ENCODE results near the gene CENPV. TPM values are rescaled to one million over a fixed set of nuclear protein-coding genes. Genes with fewer than 3 reads are reported as not detected.
A peak's percentile ranks its signal among the peaks of the same experiment; 100 is the strongest.

CENPV gene
- total RNA-seq, 4 donors from 2014 or later, result 2.1 to 4.9 (median 3.8) TPM

DNA sequence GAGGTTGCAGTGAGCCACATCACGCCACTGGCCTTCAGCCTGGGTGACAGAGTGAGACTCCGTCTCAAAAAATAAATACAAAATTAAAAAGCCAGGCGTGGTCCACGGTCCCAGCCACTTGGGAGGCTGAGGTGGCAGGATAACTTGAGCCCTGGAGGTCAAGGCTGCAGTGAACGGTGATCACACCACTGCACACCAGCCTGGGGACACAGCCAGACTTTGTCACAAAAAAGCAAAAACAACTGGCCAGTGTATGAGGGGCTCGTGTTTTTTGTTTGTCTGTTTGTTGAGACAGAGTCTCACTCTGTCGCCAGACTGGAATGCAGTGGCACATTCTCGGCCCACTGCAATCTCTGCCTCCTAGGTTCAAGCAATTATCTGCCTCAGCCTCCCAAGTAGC lies 26.4 kb upstream of the CENPV start:
- no peak for TF ChIP-seq POLR2A (IDR thresholded peaks at IDR 0.05)
- TF ChIP-seq, protein P1, sequence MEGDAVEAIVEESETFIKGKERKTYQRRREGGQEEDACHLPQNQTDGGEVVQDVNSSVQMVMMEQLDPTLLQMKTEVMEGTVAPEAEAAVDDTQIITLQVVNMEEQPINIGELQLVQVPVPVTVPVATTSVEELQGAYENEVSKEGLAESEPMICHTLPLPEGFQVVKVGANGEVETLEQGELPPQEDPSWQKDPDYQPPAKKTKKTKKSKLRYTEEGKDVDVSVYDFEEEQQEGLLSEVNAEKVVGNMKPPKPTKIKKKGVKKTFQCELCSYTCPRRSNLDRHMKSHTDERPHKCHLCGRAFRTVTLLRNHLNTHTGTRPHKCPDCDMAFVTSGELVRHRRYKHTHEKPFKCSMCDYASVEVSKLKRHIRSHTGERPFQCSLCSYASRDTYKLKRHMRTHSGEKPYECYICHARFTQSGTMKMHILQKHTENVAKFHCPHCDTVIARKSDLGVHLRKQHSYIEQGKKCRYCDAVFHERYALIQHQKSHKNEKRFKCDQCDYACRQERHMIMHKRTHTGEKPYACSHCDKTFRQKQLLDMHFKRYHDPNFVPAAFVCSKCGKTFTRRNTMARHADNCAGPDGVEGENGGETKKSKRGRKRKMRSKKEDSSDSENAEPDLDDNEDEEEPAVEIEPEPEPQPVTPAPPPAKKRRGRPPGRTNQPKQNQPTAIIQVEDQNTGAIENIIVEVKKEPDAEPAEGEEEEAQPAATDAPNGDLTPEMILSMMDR (IDR thresholded peaks at IDR 0.05), result no peak
- 80 to 86% methylated on average over 8 of the region's 8 CpGs for WGBS, 2 donors
- H3K4me3 ChIP-seq (ENCODE audit: low read depth, poor library complexity, severe bottlenecking), result no peak overlapping the region
- DNase-seq (ENCODE audit: low spot score in 2 of 2), result no peak
- intact Hi-C loops (cut with DNase I; ENCODE audit: low total_unique reads), result no loop called here

DNA sequence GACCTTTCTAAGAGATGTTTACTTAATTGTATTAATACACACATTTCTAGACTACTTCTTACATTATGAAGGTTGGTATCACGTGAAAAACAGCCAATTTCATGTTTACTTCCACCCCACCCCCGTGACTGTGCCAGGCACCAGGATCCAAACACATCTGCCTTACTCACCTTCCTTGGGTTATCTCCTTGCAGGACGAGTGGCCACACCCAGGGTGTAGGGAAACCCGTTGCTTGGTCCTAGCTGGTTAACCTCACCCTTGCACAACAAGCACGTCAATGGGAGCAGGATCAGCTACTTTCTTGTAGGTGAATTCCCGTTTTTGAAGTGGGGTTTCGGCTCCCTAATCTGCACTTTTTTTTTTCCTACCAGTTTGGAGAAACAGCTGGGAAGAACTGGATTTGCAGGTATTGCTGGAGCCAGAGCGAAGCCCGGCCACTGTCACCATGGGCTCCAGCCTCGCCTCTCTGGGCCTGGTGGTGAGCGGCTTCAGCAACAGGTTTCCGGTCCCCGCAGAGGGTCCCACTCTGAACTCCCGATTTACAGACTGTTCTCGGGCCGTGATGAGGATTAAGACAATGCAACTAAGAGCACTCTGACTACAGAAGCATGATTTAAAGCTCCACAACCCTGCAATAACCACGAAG lies 25.5 kb upstream of the CENPV start:
- intact Hi-C loops (cut with DNase I; ENCODE audit: low total_unique reads), result no loop called here
- H3K4me3 ChIP-seq (ENCODE audit: low read depth, poor library complexity, severe bottlenecking), result no peak overlapping the region
- DNase-seq (ENCODE audit: low spot score in 2 of 2), result peak in 1 of 2 donors; percentile 76
- WGBS, 2 donors, result 43 to 56% methylated on average over 17 of the region's 17 CpGs
- TF ChIP-seq, protein P1 (IDR thresholded peaks at IDR 0.05), result no peak
- no peak for TF ChIP-seq POLR2A (IDR thresholded peaks at IDR 0.05)

DNA sequence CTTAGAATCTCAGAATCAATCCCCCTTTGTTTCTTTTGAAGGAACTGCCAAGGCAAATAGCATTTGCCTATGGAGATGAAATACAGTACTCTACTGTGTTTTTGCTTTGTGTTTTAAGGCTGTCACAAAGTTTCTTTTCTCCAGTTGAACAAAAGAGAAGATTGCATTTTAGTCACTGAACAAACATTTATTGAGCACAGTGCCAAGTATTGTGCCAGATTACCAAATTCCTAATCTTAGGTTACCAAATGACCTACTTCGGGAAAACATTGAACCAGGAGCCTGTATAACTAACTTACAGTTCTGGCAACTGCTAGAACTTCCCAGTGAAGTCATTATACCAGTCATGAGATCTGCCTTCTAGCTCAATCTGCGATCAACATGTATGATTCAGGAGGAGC lies 24.7 kb upstream of the CENPV start:
- intact Hi-C loops (cut with DNase I; ENCODE audit: low total_unique reads), result no loop called here
- TF ChIP-seq POLR2A (IDR thresholded peaks at IDR 0.05), result no peak
- TF ChIP-seq, protein P1 (IDR thresholded peaks at IDR 0.05), result no peak
- no peak overlapping the region for H3K4me3 ChIP-seq (ENCODE audit: low read depth, poor library complexity, severe bottlenecking)
- DNase-seq (ENCODE audit: low spot score in 2 of 2), result peak in 1 of 2 donors; percentile 55
- WGBS, 2 donors, result 16 to 32% methylated on average over 2 of the region's 2 CpGs

DNA sequence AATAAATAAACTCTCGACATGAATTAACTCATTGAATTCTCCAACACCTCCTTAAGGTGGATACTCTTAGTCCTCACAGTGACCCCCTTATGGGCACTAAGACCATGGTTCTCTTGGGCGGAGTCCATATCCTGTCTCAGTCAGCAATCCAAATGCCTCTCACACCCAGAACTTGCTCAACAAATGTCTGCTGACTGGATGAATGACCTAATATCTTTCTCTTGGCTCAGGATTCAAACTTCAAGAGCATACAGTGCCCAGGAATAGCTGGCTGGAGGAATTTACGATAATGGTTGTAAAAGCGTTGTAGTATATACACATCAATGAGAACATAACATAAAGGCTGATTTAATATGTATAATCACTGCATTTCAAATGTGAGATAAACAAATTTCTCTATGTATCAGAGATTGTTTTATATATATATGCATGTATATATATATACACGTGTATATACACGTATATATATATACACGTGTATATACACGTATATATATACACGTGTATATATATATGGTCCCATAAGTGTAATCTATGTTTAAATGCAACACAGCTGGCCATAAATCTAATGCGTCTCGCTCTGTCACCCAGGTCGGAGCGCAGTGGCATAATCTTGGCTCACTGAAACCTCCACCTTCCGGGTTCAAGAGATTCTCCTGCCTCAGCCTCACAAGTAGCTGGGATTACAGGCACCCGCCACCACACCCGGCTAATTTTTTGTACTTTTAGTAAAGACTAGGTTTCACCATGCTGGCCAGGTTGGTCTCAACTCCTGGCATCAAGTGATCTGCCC lies 21.1 kb upstream of the CENPV start:
- WGBS, 2 donors, result 70 to 71% methylated on average over 16 of the region's 16 CpGs

DNA sequence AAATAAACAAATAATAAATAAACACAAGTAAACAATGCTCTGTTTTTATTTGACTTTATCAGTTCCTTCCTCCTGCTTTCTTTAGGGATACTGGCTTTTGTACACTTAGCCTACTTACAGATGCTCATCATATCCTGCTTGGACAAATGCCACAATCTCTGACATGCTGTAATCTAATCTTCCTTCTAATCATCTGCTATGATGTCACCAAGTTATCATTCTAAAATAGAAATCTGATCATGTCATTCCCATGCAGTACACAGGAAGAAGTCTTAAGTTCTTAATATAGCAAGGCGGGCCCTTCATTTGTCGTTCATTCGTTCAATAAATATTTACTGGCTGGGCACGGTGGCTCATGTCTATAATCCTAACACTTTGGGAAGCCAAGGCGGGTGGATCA lies 18.5 kb upstream of the CENPV start:
- intact Hi-C loops (cut with DNase I; ENCODE audit: low total_unique reads), result no loop called here
- WGBS, 2 donors, result 64 to 69% methylated on average over 5 of the region's 5 CpGs
- no peak for DNase-seq (ENCODE audit: low spot score in 2 of 2)
- TF ChIP-seq POLR2A (IDR thresholded peaks at IDR 0.05), result no peak
- TF ChIP-seq, protein P1 (IDR thresholded peaks at IDR 0.05), result no peak
- no peak overlapping the region for H3K4me3 ChIP-seq (ENCODE audit: low read depth, poor library complexity, severe bottlenecking)

More for the DNA sequence above, 21.1 kb upstream of the CENPV start:
- DNase-seq (ENCODE audit: low spot score in 2 of 2), result peak in 1 of 2 donors; percentile 57
- no peak overlapping the region for H3K4me3 ChIP-seq (ENCODE audit: low read depth, poor library complexity, severe bottlenecking)
- TF ChIP-seq, protein P1 (IDR thresholded peaks at IDR 0.05), result no peak
- TF ChIP-seq POLR2A (IDR thresholded peaks at IDR 0.05), result no peak
- intact Hi-C loops (cut with DNase I; ENCODE audit: low total_unique reads), result no loop called here
